GM12801 (cell line): ENCODE measurements around the gene EXOC6B.

ENCODE experiments used
- TF ChIP-seq, protein P1 (sequence below): IDR thresholded peaks from one replicate; pipeline ENCODE4 v1.5.1; 2011; ENCODE audit warnings: control low read depth; ENCODE audit not compliant: insufficient read length; ENCODE audit errors: extremely low read depth

EXOC6B gene

DNA sequence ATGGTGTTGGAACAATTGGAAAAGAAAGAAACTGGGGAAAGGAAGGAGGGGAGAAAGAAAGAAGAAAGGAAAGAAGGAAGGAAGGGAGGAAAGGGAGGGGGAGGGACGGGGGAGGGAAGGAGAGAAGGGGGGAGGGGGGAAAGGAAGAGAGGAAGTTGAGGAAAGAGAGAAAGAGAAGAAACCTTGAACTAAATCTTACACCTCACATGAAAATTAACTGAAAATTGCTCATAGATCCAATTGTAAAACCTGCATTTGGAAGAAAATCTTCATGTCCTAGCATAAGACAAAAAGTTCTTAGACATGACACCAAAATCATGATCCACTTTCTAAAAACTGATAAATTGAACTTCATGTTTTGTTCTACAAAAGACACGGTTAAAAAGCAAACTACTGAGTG, 163.8 kb downstream of the EXOC6B start:
- TF ChIP-seq, protein P1, sequence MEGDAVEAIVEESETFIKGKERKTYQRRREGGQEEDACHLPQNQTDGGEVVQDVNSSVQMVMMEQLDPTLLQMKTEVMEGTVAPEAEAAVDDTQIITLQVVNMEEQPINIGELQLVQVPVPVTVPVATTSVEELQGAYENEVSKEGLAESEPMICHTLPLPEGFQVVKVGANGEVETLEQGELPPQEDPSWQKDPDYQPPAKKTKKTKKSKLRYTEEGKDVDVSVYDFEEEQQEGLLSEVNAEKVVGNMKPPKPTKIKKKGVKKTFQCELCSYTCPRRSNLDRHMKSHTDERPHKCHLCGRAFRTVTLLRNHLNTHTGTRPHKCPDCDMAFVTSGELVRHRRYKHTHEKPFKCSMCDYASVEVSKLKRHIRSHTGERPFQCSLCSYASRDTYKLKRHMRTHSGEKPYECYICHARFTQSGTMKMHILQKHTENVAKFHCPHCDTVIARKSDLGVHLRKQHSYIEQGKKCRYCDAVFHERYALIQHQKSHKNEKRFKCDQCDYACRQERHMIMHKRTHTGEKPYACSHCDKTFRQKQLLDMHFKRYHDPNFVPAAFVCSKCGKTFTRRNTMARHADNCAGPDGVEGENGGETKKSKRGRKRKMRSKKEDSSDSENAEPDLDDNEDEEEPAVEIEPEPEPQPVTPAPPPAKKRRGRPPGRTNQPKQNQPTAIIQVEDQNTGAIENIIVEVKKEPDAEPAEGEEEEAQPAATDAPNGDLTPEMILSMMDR = no peak

DNA sequence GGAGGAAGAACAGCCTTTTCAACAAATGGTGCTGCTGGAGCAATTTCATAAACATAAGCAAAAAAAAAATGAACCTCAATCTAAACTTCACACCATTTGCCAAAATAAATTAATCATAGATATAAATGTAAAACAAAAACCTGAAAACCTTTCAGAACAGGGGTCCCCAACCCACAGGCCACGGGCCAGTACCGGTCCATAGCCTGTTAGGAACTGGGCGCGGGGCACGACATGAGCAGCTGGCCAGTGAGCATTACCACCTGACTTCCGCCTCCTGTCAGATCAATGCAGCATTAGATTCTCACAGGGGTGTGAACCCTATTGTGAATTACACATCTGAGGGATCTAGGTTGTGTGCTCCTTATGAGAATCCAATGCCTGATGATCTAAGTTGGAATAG, 176.0 kb downstream of the EXOC6B start:
- TF ChIP-seq, protein P1 = no peak

DNA sequence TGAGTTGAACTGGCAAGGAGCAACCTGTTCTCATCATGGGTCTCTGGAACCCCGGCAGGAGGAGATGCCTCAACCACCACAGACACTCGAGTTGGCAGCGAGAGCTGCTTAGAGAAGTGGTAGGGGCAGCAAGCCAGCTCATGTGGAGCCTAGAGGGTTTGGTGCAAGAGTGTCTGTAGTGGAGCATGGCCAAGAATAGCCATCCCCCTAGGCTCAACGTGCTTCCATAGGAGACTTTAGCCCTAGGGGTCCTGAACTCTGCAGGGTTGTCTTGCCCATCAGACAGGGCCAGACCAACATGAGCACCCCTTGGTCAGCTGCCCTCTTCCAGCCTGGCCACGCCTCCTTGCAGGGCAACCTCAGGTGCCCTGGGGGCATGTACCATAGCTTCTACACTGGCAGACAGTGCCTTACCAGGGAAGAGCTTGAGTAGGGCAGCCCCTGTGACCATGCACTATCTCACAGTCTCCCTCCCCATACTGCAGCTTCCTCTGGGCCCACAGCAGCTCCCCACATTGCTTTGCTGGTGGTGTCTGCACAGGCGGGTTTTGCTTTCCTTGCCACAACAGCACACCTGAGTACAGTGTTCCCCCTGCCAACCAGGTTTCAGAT, 187.1 kb downstream of the EXOC6B start:
- TF ChIP-seq, protein P1 = no peak

DNA sequence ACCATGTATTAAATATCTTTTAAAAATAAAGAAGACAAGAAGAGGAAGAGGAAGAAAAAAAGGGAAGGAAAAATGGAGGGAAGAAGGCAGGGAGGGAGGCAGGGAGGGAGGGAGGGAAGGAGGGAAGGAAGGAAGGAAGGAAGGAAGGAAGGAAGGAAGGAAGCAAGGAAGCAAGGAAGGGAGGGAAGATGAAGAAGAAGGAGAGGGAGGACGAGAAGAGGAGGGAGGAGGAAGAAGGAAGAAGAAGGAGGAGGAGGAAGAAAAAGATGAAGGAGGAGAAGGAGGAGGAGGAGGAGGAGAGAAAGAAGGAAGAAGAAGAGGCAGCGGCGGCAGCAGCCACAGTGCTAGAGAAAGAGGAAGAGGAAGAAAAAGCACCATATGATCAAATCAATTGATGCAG, 189.6 kb downstream of the EXOC6B start:
- TF ChIP-seq, protein P1 = no peak

DNA sequence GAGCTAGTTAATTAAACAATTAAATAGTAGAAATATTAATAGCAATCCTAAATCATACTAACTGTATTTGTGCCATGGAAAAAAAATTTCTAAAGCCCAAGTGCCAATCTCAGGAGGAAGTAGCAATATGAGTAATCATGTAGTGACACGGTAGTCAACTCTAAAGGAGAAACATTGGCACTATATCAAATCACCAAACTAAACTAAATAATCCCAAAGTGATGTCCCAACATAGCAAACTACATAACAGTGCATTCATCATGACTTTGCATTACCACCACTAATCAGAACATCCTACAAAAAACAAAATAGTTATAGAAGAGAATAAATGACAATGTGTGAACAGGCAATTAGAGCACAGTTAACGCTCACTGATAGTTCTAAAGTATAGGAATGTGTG, 195.1 kb downstream of the EXOC6B start:
- TF ChIP-seq, protein P1 = no peak

DNA sequence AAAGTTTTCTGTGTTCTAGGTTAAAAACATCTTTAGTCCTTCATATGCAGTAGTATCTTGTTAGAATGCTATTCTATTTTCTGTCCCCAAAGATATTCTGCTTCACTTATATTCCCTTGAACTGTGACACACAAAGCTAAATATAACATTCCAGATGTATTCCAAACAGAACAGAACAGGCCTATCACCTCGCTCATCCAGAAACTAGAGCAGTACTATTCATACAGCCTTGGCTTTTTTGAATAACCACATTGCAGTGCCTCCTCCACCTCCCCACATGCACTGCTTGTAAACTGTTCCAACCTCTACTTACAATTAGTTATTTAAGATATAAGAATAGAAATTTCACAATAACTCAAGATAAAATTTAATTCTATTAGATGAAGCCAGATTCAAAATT, 196.8 kb downstream of the EXOC6B start:
- TF ChIP-seq, protein P1 = no peak

DNA sequence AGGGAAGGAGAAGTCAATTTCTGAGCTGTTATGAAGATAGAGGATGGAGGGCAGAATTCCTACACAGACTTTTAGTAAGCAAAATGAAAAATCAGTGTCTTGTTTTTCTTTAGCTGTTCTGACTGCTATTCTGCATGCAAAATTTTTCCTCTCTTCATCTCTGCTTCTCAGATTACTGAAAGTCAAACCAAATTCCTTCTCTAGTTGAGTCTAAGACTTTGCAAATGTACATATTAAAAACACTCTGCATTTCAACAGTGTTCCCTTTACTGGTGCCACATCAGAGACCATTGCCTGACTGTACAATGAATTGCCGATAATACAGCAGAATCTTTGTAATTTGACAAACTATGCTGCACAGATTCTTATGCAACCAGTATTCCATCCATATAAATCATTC, 198.8 kb downstream of the EXOC6B start:
- TF ChIP-seq, protein P1 = no peak
